Lower lobe of right lung (tissue), 2 donors: ENCODE data around the gene TWSG1. TPM values are rescaled to one million over a fixed set of nuclear protein-coding genes. Genes with fewer than 3 reads are reported as not detected.

Experiments used
- ATAC-seq, 2 donors: fragments of 200-7000 bp; cut with Tn5 transposase; one replicate each; pipeline ENCODE4 v1.9.1; 2020 to 2022; ENCODE audit warnings: mild to moderate bottlenecking in 2 of 2, moderate library complexity in 2 of 2
- DNase-seq: peaks from one replicate; pipeline ENCODE4 v3.0.0-alpha.2; 2020
- H3K27ac ChIP-seq: fragments of 200-600 bp; one replicate; pipeline ENCODE4 v1.8.0; 2022
- H3K27me3 ChIP-seq: fragments of 200-600 bp; one replicate; pipeline ENCODE4 v1.8.0; 2022; ENCODE audit warnings: low read depth
- H3K36me3 ChIP-seq: fragments of 200-600 bp; one replicate; pipeline ENCODE4 v1.8.0; 2022; ENCODE audit warnings: mild to moderate bottlenecking
- H3K4me1 ChIP-seq: fragments of 200-600 bp; one replicate; pipeline ENCODE4 v1.8.0; 2022
- H3K4me3 ChIP-seq: fragments of 200-600 bp; one replicate; pipeline ENCODE4 v1.8.0; 2022; ENCODE audit warnings: mild to moderate bottlenecking
- H3K9me3 ChIP-seq: fragments of 200-600 bp; one replicate; pipeline ENCODE4 v1.8.0; 2022
- intact Hi-C: fragments of 100-400 bp; cut with DNase I; formaldehyde crosslinking; loops from one replicate; pipeline ENCODE4 v1.11.0; 2022
- total RNA-seq: library from RNA; stranded (reverse); fragmentation: NEBNext Ultra II Directional; extraction: Animal tissue kit (Norgen Biotek cat#: 25700); gene quantifications from one replicate; pipeline ENCODE4 v1.2.1, GENCODE V29; 2021
- TF ChIP-seq, protein P1 (sequence below): fragments of 200-600 bp; IDR thresholded peaks from one replicate; pipeline ENCODE4 v1.8.0; 2022; ENCODE audit warnings: antibody characterized with exemption, mild to moderate bottlenecking
- donor health status: DM: no; HTN: yes; CAD: no; lungs with severe emphysema.

The TWSG1 gene
- total RNA-seq, 1 donor from 2014 or later, result 31.4 TPM

DNA sequence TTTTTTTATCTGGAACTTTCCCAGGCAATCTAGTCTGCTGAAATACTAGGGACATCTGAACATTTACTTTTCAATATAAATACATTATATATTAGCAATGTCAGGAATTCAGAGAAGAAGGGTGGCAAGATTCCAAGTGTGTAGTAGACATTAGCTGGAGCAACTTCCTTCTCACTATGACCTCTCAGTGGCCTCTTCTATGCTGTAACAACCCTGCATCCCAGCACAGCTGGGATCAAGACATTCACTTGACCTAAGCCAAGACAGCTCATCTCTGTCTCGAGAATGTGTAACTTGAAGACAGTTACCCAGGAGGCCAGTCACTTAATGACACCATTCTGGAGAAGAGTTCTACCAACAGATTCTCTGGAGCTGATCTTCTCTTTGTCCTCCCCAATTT lies 79.0 kb downstream of the TWSG1 start:
- H3K36me3 ChIP-seq, result no peaks in the 10 kb centered on the region
- TF ChIP-seq, protein P1, sequence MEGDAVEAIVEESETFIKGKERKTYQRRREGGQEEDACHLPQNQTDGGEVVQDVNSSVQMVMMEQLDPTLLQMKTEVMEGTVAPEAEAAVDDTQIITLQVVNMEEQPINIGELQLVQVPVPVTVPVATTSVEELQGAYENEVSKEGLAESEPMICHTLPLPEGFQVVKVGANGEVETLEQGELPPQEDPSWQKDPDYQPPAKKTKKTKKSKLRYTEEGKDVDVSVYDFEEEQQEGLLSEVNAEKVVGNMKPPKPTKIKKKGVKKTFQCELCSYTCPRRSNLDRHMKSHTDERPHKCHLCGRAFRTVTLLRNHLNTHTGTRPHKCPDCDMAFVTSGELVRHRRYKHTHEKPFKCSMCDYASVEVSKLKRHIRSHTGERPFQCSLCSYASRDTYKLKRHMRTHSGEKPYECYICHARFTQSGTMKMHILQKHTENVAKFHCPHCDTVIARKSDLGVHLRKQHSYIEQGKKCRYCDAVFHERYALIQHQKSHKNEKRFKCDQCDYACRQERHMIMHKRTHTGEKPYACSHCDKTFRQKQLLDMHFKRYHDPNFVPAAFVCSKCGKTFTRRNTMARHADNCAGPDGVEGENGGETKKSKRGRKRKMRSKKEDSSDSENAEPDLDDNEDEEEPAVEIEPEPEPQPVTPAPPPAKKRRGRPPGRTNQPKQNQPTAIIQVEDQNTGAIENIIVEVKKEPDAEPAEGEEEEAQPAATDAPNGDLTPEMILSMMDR, result no peak
- no peaks in the 10 kb centered on the region for H3K9me3 ChIP-seq
- peaks cover 13% of the 10 kb centered on the region for H3K4me1 ChIP-seq
- no peak for DNase-seq
- ATAC-seq, result peak in 1 of 2 donors; percentile 41
- intact Hi-C loops, result no loop called here
- no peak overlapping the region for H3K27ac ChIP-seq
- no peak overlapping the region for H3K4me3 ChIP-seq
- no peaks in the 10 kb centered on the region for H3K27me3 ChIP-seq

DNA sequence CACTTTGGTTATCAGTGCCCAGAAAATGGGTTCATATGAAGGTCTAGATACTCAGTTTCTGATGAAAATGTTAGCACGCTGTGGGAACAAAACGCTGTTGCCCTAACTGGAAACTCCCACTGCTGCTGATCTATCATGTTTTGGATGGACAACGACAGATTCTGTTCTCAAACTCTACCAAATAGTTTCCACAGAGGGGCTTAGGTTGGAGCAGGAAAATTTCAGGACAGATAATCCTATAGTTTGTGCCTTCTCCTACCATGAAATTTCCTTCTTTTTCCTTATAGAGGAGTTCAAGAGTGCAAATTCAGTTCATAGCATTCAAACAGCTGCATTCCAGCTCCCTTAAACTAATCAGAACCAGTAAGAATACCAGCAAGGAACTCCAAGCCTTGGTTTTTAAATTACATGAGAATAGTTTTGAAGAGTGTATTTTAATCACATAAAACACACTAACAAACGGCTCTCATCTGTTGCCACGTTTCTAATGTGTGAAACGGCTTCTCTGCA lies 82.0 kb downstream of the TWSG1 start:
- TF ChIP-seq, protein P1, result no peak
- Histone ChIP-seq H3K27me3 (no peaks in the 10 kb centered on the region), H3K27ac (peak overlapping the region; percentile 13), H3K4me3 (peak overlapping the region; percentile 17), H3K4me1 (peaks cover 13% of the 10 kb centered on the region), H3K36me3 (no peaks in the 10 kb centered on the region), H3K9me3 (no peaks in the 10 kb centered on the region)
- DNase-seq (no peak), ATAC-seq (no peak)
- intact Hi-C loops, result no loop called here

DNA sequence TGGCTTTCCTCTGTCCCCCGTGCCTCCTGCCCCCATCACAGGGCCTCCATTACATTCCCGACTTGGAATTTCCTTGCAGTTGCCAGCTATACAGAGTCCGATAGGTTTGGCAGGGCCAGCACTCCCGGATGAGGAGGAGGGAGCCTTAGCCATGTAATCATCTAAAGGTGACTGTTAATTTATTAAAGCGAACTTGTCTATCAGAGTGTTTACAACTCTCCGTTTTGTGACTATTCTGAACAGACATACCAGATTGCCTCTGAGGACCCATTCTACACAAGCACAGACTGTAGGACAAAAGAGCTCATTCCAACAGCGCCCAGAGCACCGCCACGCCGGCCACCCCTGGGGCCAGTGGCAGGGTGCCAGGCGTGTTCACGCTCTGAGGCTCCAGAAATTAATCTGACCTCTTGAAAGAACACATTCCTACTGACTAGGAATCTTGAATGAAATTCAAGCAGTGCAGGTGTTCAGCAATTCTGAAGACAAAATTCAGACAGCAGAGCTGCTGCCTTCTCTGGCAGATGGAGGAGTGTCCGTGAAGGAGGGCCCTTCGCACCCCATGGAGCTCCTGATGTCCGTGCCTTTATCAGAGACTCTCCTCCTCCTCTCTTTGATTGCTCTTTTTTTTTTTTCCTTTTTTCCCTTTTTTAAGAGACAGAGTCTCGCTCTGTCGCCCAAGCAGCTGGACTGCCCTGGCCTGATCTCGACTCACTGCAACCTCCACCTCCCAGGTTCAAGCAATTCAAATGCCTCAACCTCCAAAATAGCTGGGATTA lies 82.7 kb downstream of the TWSG1 start:
- DNase-seq (peak; percentile 60), ATAC-seq (peak; percentile 80 to 84)
- Histone ChIP-seq H3K9me3 (no peaks in the 10 kb centered on the region), H3K27me3 (no peaks in the 10 kb centered on the region), H3K4me3 (peak overlapping the region; percentile 17), H3K4me1 (peaks cover 13% of the 10 kb centered on the region), H3K36me3 (no peaks in the 10 kb centered on the region), H3K27ac (peak overlapping the region; percentile 13)
- TF ChIP-seq, protein P1, result no peak
- intact Hi-C loops, result no loop called here

- TF ChIP-seq, protein P1, result no peak
- Histone ChIP-seq H3K4me3 (no peak overlapping the region), H3K4me1 (peaks cover 13% of the 10 kb centered on the region), H3K36me3 (no peaks in the 10 kb centered on the region), H3K9me3 (no peaks in the 10 kb centered on the region), H3K27me3 (no peaks in the 10 kb centered on the region), H3K27ac (no peak overlapping the region)
- ATAC-seq (no peak), DNase-seq (no peak)
- intact Hi-C loops, result no loop called here
These were observed 83.6 kb downstream of the TWSG1 start for GRCh38 chr18:9418047-9418690.

- TF ChIP-seq, protein P1, result no peak
- intact Hi-C loops, result no loop called here
- no peak overlapping the region for H3K27ac ChIP-seq
- DNase-seq, result no peak
- no peak for ATAC-seq
- no peaks in the 10 kb centered on the region for H3K27me3 ChIP-seq
- no peak overlapping the region for H3K4me3 ChIP-seq
- peaks cover 13% of the 10 kb centered on the region for H3K4me1 ChIP-seq
- H3K9me3 ChIP-seq, result no peaks in the 10 kb centered on the region
- H3K36me3 ChIP-seq, result no peaks in the 10 kb centered on the region
These were observed 85.5 kb downstream of the TWSG1 start for GRCh38 chr18:9419956-9420631.
